HUES64 (cell line): ENCODE results near the gene MRPL42. TPM values are rescaled to one million over a fixed set of nuclear protein-coding genes. Genes with fewer than 3 reads are reported as not detected.

Experiments
- H3K27ac ChIP-seq: 2 replicates; pipeline ENCODE4 v1.7.0; 2013; ENCODE audit warnings: low read depth, low read length, inconsistent platforms
- H3K27me3 ChIP-seq: 2 replicates; pipeline ENCODE4 v1.6.1; 2013; ENCODE audit warnings: mild to moderate bottlenecking, low read length; ENCODE audit not compliant: insufficient read depth
- H3K36me3 ChIP-seq: 2 replicates; pipeline ENCODE4 v1.6.1; 2013; ENCODE audit warnings: mild to moderate bottlenecking, low read length; ENCODE audit not compliant: insufficient read depth
- H3K4me1 ChIP-seq: 2 replicates; pipeline ENCODE4 v1.6.1; 2013; ENCODE audit warnings: mild to moderate bottlenecking, low read length, moderate library complexity; ENCODE audit not compliant: insufficient read depth
- H3K4me3 ChIP-seq: 2 replicates; pipeline ENCODE4 v1.5.1; 2013; ENCODE audit warnings: mild to moderate bottlenecking, low read length, moderate library complexity
- H3K9ac ChIP-seq: 2 replicates; pipeline ENCODE4 v1.6.1; 2013; ENCODE audit warnings: mild to moderate bottlenecking, low read depth, low read length
- H3K9me3 ChIP-seq: 2 replicates; pipeline ENCODE4 v1.6.1; 2013; ENCODE audit warnings: low read depth, low read length; ENCODE audit not compliant: insufficient read depth
- WGBS: fragments of 150-250, 120-280 bp; methylation state at CpG from one replicate; pipeline ENCODE4 v1.1.7; 2013; ENCODE audit warnings: missing lambda C conversion rate; 5-methylcytosine and 5-hydroxymethylcytosine counted together
- polyA plus RNA-seq, 2 experiments: library from polyadenylated mRNA; stranded (reverse); fragments of 50-300 nt; gene quantifications; one replicate each; pipeline ENCODE4 v1.2.3, GENCODE V29; 2013

MRPL42 gene
- 116 TPM for polyA plus RNA-seq (2013, experiment 1 of 2)
- 140 TPM for polyA plus RNA-seq (2013, experiment 2 of 2)

DNA sequence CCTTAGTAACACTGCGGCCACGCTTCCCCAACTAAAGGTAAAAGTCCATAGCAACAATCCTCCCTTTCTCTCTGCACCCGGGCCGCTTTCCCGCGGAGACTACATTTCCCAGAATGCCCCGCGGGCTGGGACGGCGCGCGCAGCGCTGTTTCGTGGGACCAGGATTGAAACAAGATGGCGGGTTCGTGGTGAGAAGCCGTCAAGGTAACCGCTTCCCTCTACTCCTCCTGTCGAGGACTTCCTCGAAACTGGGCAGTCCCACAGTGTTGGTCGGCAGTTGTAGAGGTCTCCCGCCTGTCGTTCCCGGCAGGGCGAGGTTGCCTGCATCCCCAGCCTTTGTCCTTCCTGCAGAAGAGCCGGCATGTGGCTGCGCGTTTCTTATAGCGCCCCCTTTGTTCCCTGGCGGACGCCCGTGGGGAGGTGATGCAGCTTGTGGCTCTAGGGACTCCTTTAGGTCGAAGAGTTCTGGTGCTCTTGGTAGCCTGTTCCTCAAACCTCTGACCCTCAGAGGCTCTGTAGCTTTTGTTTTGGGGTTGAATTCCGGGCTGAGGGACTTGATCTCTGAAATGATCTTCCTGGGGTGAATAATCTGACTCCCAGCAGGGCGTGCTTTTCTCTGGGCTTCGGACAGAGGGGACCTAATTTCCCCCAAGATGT is at the start of gene MRPL42:
Gene MRPL42, plus strand, starts transcription at position 164 of the 657 bp plus-strand sequence. CDS start 1,772 bp downstream, outside the sequence.
- peak within 1 kb of the TSS; percentile 95 for H3K4me3 ChIP-seq
- peaks cover 38% of the 10 kb centered on the region for H3K36me3 ChIP-seq
- H3K27me3 ChIP-seq: no peaks in the 10 kb centered on the region
- peak within 1 kb of the TSS; percentile 99 for H3K9ac ChIP-seq
- H3K4me1 ChIP-seq: peaks cover 5% of the 10 kb centered on the region; the same call in 1 of the 2 replicates
- WGBS: 1% methylated on average over 36 of the region's 36 CpGs
- peak within 1 kb of the TSS; percentile 97 for H3K27ac ChIP-seq
- no peaks in the 10 kb centered on the region for H3K9me3 ChIP-seq

DNA sequence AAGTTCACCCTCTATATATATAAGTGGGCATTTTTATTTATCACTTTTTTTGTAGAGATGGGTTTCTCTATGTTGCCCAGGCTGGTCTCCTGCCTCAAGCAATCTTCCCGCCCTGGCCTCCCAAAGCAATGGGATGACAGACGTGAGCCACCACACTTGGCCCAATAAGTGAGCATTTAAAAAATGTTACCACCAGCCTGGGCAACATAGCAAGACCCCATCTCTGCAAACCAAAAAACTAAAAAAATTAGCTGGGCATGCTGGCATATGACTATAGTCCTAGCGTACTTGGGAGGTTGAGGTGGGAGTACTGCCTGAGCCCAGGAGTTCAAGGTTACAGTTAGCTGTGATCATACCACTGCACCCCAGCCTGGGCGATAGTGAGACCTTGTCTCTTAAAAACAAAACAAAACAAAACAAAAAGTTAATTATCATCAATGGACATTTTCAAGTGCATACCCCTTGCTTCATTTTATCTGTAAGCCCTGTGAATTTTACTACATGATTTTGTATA is 49.3 kb upstream of the MRPL42 start:
- 96% methylated on average over 4 of the region's 4 CpGs for WGBS
- Histone ChIP-seq H3K27ac (no peak overlapping the region), H3K9ac (no peak overlapping the region), H3K9me3 (no peaks in the 10 kb centered on the region), H3K27me3 (no peaks in the 10 kb centered on the region), H3K4me3 (no peak overlapping the region), H3K4me1 (peaks cover 19% of the 10 kb centered on the region), H3K36me3 (no peaks in the 10 kb centered on the region)

- Histone ChIP-seq H3K9me3 (no peaks in the 10 kb centered on the region), H3K27me3 (no peaks in the 10 kb centered on the region), H3K4me1 (peaks cover 34% of the 10 kb centered on the region), H3K36me3 (no peaks in the 10 kb centered on the region), H3K9ac (no peak overlapping the region), H3K27ac (no peak overlapping the region), H3K4me3 (no peak overlapping the region)
- 36% methylated on average over 1 of the region's 1 CpG for WGBS
Observed at GRCh38 chr12:93419388-93420034, 47.8 kb upstream of the MRPL42 start.

DNA sequence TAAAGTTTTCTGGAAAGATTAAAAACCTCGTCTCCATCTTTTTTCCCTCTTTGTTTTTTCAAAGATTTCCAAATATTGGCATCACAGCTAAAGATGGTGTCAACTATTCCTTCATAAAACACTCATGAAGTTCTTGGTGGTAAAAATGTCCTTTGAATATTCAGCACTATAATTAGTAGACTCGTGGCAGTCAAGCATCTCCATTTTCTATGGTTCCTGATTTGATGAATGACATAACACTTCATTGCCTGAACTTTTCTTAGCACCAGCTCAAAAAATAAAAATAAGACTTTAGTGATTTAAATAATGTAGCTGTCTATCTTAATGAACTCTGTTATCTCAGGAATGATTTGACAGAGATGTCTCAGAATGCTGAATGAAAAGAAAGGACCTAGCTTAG is 45.3 kb upstream of the MRPL42 start:
- Histone ChIP-seq H3K27me3 (no peaks in the 10 kb centered on the region), H3K27ac (no peak overlapping the region), H3K4me3 (no peak overlapping the region), H3K9ac (no peak overlapping the region), H3K9me3 (no peaks in the 10 kb centered on the region), H3K4me1 (peaks cover 44% of the 10 kb centered on the region), H3K36me3 (no peaks in the 10 kb centered on the region)
- WGBS: no CpG with 5 or more reads among the region's 2 CpGs

GRCh38 chr12:93425736-93426411 is 41.4 kb upstream of the MRPL42 start:
- Histone ChIP-seq H3K27me3 (no peaks in the 10 kb centered on the region), H3K9ac (no peak overlapping the region), H3K36me3 (no peaks in the 10 kb centered on the region), H3K9me3 (no peaks in the 10 kb centered on the region), H3K4me1 (peaks cover 44% of the 10 kb centered on the region), H3K27ac (no peak overlapping the region), H3K4me3 (no peak overlapping the region)
- WGBS: 91% methylated on average over 8 of the region's 8 CpGs

GRCh38 chr12:93426412-93426805 is 40.9 kb upstream of the MRPL42 start:
- WGBS: 100% methylated on average over 1 of the region's 1 CpG
- Histone ChIP-seq H3K4me1 (peaks cover 42% of the 10 kb centered on the region), H3K4me3 (no peak overlapping the region), H3K27me3 (no peaks in the 10 kb centered on the region), H3K27ac (no peak overlapping the region), H3K9ac (no peak overlapping the region), H3K36me3 (no peaks in the 10 kb centered on the region), H3K9me3 (no peaks in the 10 kb centered on the region)

DNA sequence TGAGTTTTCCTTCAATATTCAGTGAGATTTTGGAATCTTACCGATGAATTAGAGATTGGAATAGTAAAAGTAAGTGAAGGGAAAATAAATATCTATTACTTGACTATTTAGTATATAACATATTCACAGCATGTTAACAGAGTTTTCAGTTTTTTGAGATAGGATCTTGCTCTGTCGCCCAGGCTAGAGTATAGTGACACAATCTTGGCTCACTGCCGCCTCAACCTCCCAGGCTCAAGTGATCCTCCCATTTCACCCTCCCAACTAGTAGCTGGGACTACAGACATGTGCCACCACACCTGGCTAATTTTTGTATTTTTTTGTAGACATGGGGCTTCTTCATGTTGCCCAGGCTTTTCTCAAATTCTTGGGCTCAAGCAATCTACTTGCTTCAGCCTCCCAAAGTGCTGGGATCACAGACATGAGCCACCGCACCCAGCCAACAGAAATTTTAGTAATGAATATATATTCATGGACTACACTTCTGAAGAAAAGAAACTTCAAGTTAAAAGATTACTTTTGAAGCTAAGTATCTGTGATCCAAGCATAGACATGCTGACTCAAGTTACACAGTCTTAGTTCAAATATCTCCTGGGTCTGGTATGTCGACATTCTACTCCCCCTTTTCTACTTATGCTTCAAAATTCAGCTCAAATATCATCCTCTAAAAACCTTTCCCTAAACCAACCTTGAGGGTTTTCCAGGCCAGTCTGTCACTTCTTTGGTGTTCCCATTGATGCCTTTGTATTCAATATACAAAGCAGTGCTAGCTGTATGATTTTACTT is 39.3 kb upstream of the MRPL42 start:
- no peaks in the 10 kb centered on the region for H3K36me3 ChIP-seq
- no peak overlapping the region for H3K9ac ChIP-seq
- H3K27ac ChIP-seq: no peak overlapping the region
- H3K9me3 ChIP-seq: no peaks in the 10 kb centered on the region
- WGBS: 95% methylated on average over 4 of the region's 5 CpGs
- H3K4me3 ChIP-seq: no peak overlapping the region
- H3K27me3 ChIP-seq: no peaks in the 10 kb centered on the region
- peaks cover 32% of the 10 kb centered on the region for H3K4me1 ChIP-seq

DNA sequence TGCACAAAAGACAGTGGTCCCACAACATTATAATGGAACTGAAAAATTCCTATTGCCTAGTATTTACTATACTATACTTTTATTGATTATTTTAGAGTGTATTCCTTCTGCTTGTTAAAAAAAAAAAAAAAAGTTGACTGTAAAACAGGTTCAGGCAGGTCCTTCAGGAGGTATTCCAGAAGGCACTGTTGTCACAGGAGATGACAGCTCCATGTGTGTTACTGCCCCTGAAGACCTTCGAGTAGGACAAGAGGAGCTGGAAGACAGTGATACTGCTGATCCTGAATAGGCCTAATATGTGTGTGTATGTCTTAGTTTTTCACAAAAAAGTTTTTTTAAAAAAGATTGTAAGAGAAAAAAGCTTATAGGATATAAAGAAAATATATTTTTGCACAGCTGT is 37.9 kb upstream of the MRPL42 start:
- Histone ChIP-seq H3K4me1 (peaks cover 17% of the 10 kb centered on the region), H3K27me3 (no peaks in the 10 kb centered on the region), H3K4me3 (no peak overlapping the region), H3K9ac (no peak overlapping the region), H3K36me3 (no peaks in the 10 kb centered on the region; the same call in 1 of the 2 replicates), H3K27ac (no peak overlapping the region), H3K9me3 (no peaks in the 10 kb centered on the region)
- 89% methylated on average over 1 of the region's 1 CpG for WGBS

GRCh38 chr12:93429852-93430251 is 37.5 kb upstream of the MRPL42 start:
- H3K4me3 ChIP-seq: no peak overlapping the region
- H3K36me3 ChIP-seq: no peaks in the 10 kb centered on the region; the same call in 1 of the 2 replicates
- no peak overlapping the region for H3K9ac ChIP-seq
- 95% methylated on average over 1 of the region's 1 CpG for WGBS
- no peaks in the 10 kb centered on the region for H3K27me3 ChIP-seq
- H3K4me1 ChIP-seq: peaks cover 13% of the 10 kb centered on the region
- no peaks in the 10 kb centered on the region for H3K9me3 ChIP-seq
- no peak overlapping the region for H3K27ac ChIP-seq

DNA sequence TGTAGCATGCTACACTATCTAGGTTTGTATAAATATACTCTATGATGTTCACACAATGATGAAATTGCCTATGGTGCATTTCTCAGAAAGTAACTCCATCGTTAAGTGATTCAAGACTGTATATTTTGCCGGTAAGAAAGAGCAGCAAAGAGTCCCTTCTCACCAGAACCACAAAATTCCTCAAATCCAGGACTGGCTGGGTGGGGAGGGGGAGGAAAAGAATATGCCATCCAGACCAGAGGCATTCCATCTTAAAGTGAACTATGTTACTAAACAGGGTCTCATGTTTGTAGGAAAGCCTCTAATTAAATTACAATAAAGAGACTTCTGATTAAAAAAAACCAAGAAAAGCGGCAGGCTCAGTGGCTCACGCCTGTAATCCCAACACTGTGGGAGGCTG is 37.0 kb upstream of the MRPL42 start:
- WGBS: 100% methylated on average over 2 of the region's 4 CpGs
- Histone ChIP-seq H3K4me1 (peaks cover 9% of the 10 kb centered on the region; the same call in 1 of the 2 replicates), H3K9me3 (no peaks in the 10 kb centered on the region), H3K27ac (no peak overlapping the region), H3K36me3 (no peaks in the 10 kb centered on the region; the same call in 1 of the 2 replicates), H3K4me3 (no peak overlapping the region), H3K9ac (no peak overlapping the region), H3K27me3 (no peaks in the 10 kb centered on the region)
